Measurements from ENCODE around the gene HMGXB3. TPM values are rescaled to one million over a fixed set of nuclear protein-coding genes. Genes with fewer than 3 reads are reported as not detected.

Gene HMGXB3
- total RNA-seq, 1 experiment from 2014 or later: 67.8 TPM

GRCh38 chr5:150052226-150052955 is 51.9 kb downstream of the HMGXB3 start:
- H3K27ac Mint-ChIP-seq (ENCODE audit: low read depth, unreplicated experiment): peak overlapping the region; percentile 41
- no TSS peak for BruUV-seq (replicated peaks)

GRCh38 chr5:150052956-150053712 is 52.6 kb downstream of the HMGXB3 start:
- BruUV-seq (replicated peaks): no TSS peak
- CTCF ChIA-PET: interaction anchor here (0.5 to 1.0 kb wide), 3 partner anchors 11 to 1929 kb away, joined by 3 to 4 read pairs (median 3); no protein-coding TSS in a partner anchor
- TF ChIP-seq CTCF (IDR thresholded peaks at IDR 0.05; ENCODE audit: unreplicated experiment): no peak
- Mint-ChIP-seq H3K27me3 (ENCODE audit: insufficient read depth, unreplicated experiment) (no peaks in the 10 kb centered on the region), H3K27ac (ENCODE audit: low read depth, unreplicated experiment) (peak overlapping the region; percentile 41), H3K36me3 (ENCODE audit: insufficient read depth, unreplicated experiment) (peaks cover 79% of the 10 kb centered on the region), H3K4me1 (ENCODE audit: insufficient read depth, unreplicated experiment) (peaks cover 46% of the 10 kb centered on the region), H3K4me3 (ENCODE audit: unreplicated experiment) (no peak overlapping the region), H3K9me3 (ENCODE audit: unreplicated experiment) (no peaks in the 10 kb centered on the region)
- intact Hi-C loops (cut with micrococcal nuclease): no loop called here
- POLR2A ChIA-PET: interaction anchor here (2.4 kb wide), 1 partner anchor 31 kb away, joined by 9 read pairs; no protein-coding TSS in a partner anchor
- DNase-seq (ENCODE audit: unreplicated experiment): peak; percentile 74

More at GRCh38 chr5:150052226-150052955, 51.9 kb downstream of the HMGXB3 start:
- intact Hi-C loops (cut with micrococcal nuclease): no loop called here
- Mint-ChIP-seq H3K36me3 (ENCODE audit: insufficient read depth, unreplicated experiment) (peaks cover 84% of the 10 kb centered on the region), H3K27me3 (ENCODE audit: insufficient read depth, unreplicated experiment) (no peaks in the 10 kb centered on the region), H3K9me3 (ENCODE audit: unreplicated experiment) (no peaks in the 10 kb centered on the region), H3K4me3 (ENCODE audit: unreplicated experiment) (no peak overlapping the region), H3K4me1 (ENCODE audit: insufficient read depth, unreplicated experiment) (peaks cover 46% of the 10 kb centered on the region)
- ChIA-PET POLR2A (interaction anchor here (2.4 kb wide), 1 partner anchor 30 kb away, joined by 9 read pairs; no protein-coding TSS in a partner anchor), CTCF (interaction anchor here (0.6 to 1.0 kb wide), 5 partner anchors 11 to 676 kb away, joined by 3 to 4 read pairs (median 3); no protein-coding TSS in a partner anchor)
- no peak for DNase-seq (ENCODE audit: unreplicated experiment)
- no peak for TF ChIP-seq CTCF (IDR thresholded peaks at IDR 0.05; ENCODE audit: unreplicated experiment)

GRCh38 chr5:150053713-150054392 is 53.3 kb downstream of the HMGXB3 start:
- BruUV-seq (replicated peaks): no TSS peak
- no peak for DNase-seq (ENCODE audit: unreplicated experiment)
- Mint-ChIP-seq H3K9me3 (ENCODE audit: unreplicated experiment) (no peaks in the 10 kb centered on the region), H3K4me3 (ENCODE audit: unreplicated experiment) (no peak overlapping the region), H3K27me3 (ENCODE audit: insufficient read depth, unreplicated experiment) (no peaks in the 10 kb centered on the region), H3K36me3 (ENCODE audit: insufficient read depth, unreplicated experiment) (peaks cover 72% of the 10 kb centered on the region), H3K27ac (ENCODE audit: low read depth, unreplicated experiment) (peak overlapping the region; percentile 41), H3K4me1 (ENCODE audit: insufficient read depth, unreplicated experiment) (peaks cover 50% of the 10 kb centered on the region)
- no peak for TF ChIP-seq CTCF (IDR thresholded peaks at IDR 0.05; ENCODE audit: unreplicated experiment)
- ChIA-PET POLR2A (interaction anchor here (2.4 kb wide), 1 partner anchor 31 kb away, joined by 9 read pairs; no protein-coding TSS in a partner anchor), CTCF (interaction anchor here (0.5 to 0.6 kb wide), 3 partner anchors 24 to 1930 kb away, joined by 3 to 4 read pairs (median 3); no protein-coding TSS in a partner anchor)
- intact Hi-C loops (cut with micrococcal nuclease): no loop called here
